ENCODE results near the gene GPANK1. TPM values are rescaled to one million over a fixed set of nuclear protein-coding genes. Genes with fewer than 3 reads are reported as not detected.

Gene GPANK1
- total RNA-seq, 1 experiment from 2014 or later: 29.1 TPM

GRCh38 chr6:31677955-31678354, 13.2 kb upstream of the GPANK1 start:
- Mint-ChIP-seq H3K4me1 (peaks cover 10% of the 10 kb centered on the region), H3K36me3 (peaks cover 4% of the 10 kb centered on the region; the same call in 1 of the 2 replicates), H3K27me3 (ENCODE audit: low read depth) (peaks cover 24% of the 10 kb centered on the region), H3K9me3 (no peaks in the 10 kb centered on the region), H3K4me3 (no peak overlapping the region), H3K27ac (no peak overlapping the region)
- CTCF ChIA-PET: no interaction called here
- DNase-seq (ENCODE audit: low spot score): no peak
- no peak for ATAC-seq
- POLR2A ChIA-PET: no interaction called here
- TF ChIP-seq JUN (CRISPR knock-in tag; IDR thresholded peaks at IDR 0.05) (no peak), GTF2I (CRISPR knock-in tag; conservative IDR thresholded peaks at IDR 0.05) (no peak), GRHL2 (CRISPR knock-in tag; IDR thresholded peaks at IDR 0.05; ENCODE audit: insufficient replicate concordance, severe bottlenecking) (no peak), NR1H2 (CRISPR knock-in tag; IDR thresholded peaks at IDR 0.05) (no peak), TEAD1 (CRISPR knock-in tag; IDR thresholded peaks at IDR 0.05) (no peak), ZNF121 (CRISPR knock-in tag; IDR thresholded peaks at IDR 0.05) (no peak), ZNF263 (CRISPR knock-in tag; IDR thresholded peaks at IDR 0.05; ENCODE audit: low read depth) (no peak), EMX1 (CRISPR knock-in tag; IDR thresholded peaks at IDR 0.05) (no peak), JAZF1 (CRISPR knock-in tag; IDR thresholded peaks at IDR 0.05) (no peak), ZNF532 (CRISPR knock-in tag; IDR thresholded peaks at IDR 0.05; ENCODE audit: borderline replicate concordance) (no peak), NR3C1 (CRISPR knock-in tag; conservative IDR thresholded peaks at IDR 0.05; ENCODE audit: low read depth) (no peak), CREB1 (CRISPR knock-in tag; IDR thresholded peaks at IDR 0.05) (no peak), MXD4 (CRISPR knock-in tag; IDR thresholded peaks at IDR 0.05; ENCODE audit: borderline replicate concordance) (no peak), ZNF512 (CRISPR knock-in tag; IDR thresholded peaks at IDR 0.05; ENCODE audit: borderline replicate concordance) (no peak), OVOL2 (CRISPR knock-in tag; IDR thresholded peaks at IDR 0.05; ENCODE audit: borderline replicate concordance) (no peak), SMAD4 (CRISPR knock-in tag; IDR thresholded peaks at IDR 0.05) (no peak)

GRCh38 chr6:31676904-31677303, 12.1 kb upstream of the GPANK1 start:
- no peak overlapping the region for H3K27ac Mint-ChIP-seq
- no peak for DNase-seq (ENCODE audit: low spot score)
- H3K36me3 Mint-ChIP-seq: peaks cover 14% of the 10 kb centered on the region
- no peak for ATAC-seq
- ChIA-PET CTCF (no interaction called here), POLR2A (no interaction called here)
- no peak overlapping the region for H3K4me3 Mint-ChIP-seq
- H3K27me3 Mint-ChIP-seq (ENCODE audit: low read depth): peaks cover 17% of the 10 kb centered on the region
- no peaks in the 10 kb centered on the region for H3K9me3 Mint-ChIP-seq
- H3K4me1 Mint-ChIP-seq: peaks cover 10% of the 10 kb centered on the region
- no peak for TF ChIP-seq OVOL2 (CRISPR knock-in tag; IDR thresholded peaks at IDR 0.05; ENCODE audit: borderline replicate concordance)
- TF ChIP-seq FOXP1 (CRISPR knock-in tag; IDR thresholded peaks at IDR 0.05; ENCODE audit: borderline replicate concordance): no peak
- no peak for TF ChIP-seq STAT6 (CRISPR knock-in tag; conservative IDR thresholded peaks at IDR 0.05; ENCODE audit: low read depth)
- TF ChIP-seq AFF4 (CRISPR knock-in tag; IDR thresholded peaks at IDR 0.05; ENCODE audit: borderline replicate concordance): no peak
- TF ChIP-seq GTF2I (CRISPR knock-in tag; conservative IDR thresholded peaks at IDR 0.05): no peak
- TF ChIP-seq ZNF281 (CRISPR knock-in tag; IDR thresholded peaks at IDR 0.05): no peak
- no peak for TF ChIP-seq NR2C2 (CRISPR knock-in tag; IDR thresholded peaks at IDR 0.05)

Data from WTC11 (cell line).